ENCODE data around the gene ABCC8. TPM values are rescaled to one million over a fixed set of nuclear protein-coding genes. Genes with fewer than 3 reads are reported as not detected.
A peak's percentile ranks its signal among the peaks of the same experiment; 100 is the strongest.

ABCC8 gene
- total and polyA plus RNA-seq, 9 of the 15 experiments (the other 6 are each of a cell fraction or from before 2014, with no cell fraction given): not detected

DNA sequence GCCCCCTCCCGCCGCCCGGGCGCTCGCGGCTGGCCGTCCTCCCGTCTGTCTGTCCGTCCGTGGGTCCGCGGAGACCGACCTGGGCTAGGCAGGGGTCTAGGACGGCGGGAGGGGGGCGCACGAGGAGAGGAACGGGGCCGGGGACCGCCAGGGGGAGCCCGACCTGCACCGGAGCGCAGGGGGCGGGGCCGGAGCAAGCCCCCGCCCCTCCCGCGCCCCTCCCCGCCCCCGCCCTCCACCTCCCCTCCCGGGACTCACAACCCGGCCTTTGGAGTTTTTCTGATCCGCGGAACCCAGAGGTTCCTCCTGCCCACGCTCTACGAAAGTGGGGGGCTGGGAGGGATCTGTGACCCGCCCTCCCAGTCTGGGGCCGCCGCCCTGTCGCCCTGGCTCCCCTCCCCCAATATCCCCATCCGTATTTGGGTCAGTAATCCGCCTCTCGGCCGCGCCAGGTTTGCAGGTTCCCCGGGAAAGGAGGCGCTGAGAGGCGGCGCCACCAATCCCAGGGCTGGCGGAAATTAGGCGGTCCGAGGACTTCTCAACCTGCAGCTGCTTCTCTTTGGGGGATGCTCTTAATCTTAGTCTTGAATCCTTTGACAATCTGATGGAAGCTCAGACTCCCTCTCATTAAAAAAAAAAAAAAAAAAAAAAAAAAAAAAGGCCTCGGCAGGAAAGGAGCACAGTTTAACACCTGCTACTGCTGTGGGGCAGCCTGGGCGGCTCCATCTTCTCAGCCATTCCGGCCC lies 87.3 kb downstream of the ABCC8 start (continued):
- TF ChIP-seq, protein P1, sequence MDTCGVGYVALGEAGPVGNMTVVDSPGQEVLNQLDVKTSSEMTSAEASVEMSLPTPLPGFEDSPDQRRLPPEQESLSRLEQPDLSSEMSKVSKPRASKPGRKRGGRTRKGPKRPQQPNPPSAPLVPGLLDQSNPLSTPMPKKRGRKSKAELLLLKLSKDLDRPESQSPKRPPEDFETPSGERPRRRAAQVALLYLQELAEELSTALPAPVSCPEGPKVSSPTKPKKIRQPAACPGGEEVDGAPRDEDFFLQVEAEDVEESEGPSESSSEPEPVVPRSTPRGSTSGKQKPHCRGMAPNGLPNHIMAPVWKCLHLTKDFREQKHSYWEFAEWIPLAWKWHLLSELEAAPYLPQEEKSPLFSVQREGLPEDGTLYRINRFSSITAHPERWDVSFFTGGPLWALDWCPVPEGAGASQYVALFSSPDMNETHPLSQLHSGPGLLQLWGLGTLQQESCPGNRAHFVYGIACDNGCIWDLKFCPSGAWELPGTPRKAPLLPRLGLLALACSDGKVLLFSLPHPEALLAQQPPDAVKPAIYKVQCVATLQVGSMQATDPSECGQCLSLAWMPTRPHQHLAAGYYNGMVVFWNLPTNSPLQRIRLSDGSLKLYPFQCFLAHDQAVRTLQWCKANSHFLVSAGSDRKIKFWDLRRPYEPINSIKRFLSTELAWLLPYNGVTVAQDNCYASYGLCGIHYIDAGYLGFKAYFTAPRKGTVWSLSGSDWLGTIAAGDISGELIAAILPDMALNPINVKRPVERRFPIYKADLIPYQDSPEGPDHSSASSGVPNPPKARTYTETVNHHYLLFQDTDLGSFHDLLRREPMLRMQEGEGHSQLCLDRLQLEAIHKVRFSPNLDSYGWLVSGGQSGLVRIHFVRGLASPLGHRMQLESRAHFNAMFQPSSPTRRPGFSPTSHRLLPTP (IDR thresholded peaks at IDR 0.05; ENCODE audit: borderline replicate concordance, extremely low read depth, insufficient read length): no peak
- 0 out of 2 replicates have a peak, but pooled peaks have one; percentile 20 for TF ChIP-seq SMC3 (conservative IDR thresholded peaks at IDR 0.05; ENCODE audit: insufficient read depth, low read depth, low read length)
- TF ChIP-seq HIVEP1 (CRISPR knock-in tag; IDR thresholded peaks at IDR 0.05): no peak
- peak; percentile 89 to 91 for TF ChIP-seq MAZ (CRISPR knock-in tag; conservative IDR thresholded peaks at IDR 0.05 in 1 of 2, IDR thresholded peaks at IDR 0.05 in 1 of 2)
- TF ChIP-seq, protein P2, sequence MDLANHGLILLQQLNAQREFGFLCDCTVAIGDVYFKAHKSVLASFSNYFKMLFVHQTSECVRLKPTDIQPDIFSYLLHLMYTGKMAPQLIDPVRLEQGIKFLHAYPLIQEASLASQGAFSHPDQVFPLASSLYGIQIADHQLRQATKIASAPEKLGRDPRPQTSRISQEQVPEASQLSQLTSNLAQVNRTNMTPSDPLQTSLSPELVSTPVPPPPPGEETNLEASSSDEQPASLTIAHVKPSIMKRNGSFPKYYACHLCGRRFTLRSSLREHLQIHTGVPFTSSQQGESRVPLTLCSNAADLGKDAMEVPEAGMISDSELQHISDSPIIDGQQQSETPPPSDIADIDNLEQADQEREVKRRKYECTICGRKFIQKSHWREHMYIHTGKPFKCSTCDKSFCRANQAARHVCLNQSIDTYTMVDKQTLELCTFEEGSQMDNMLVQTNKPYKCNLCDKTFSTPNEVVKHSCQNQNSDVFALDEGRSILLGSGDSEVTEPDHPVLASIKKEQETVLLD (IDR thresholded peaks at IDR 0.05): no peak
- 0 out of 2 replicates have a peak, but pooled peaks have one; percentile 53 for TF ChIP-seq LCOR (CRISPR knock-in tag; IDR thresholded peaks at IDR 0.05)
- TF ChIP-seq, protein P3, sequence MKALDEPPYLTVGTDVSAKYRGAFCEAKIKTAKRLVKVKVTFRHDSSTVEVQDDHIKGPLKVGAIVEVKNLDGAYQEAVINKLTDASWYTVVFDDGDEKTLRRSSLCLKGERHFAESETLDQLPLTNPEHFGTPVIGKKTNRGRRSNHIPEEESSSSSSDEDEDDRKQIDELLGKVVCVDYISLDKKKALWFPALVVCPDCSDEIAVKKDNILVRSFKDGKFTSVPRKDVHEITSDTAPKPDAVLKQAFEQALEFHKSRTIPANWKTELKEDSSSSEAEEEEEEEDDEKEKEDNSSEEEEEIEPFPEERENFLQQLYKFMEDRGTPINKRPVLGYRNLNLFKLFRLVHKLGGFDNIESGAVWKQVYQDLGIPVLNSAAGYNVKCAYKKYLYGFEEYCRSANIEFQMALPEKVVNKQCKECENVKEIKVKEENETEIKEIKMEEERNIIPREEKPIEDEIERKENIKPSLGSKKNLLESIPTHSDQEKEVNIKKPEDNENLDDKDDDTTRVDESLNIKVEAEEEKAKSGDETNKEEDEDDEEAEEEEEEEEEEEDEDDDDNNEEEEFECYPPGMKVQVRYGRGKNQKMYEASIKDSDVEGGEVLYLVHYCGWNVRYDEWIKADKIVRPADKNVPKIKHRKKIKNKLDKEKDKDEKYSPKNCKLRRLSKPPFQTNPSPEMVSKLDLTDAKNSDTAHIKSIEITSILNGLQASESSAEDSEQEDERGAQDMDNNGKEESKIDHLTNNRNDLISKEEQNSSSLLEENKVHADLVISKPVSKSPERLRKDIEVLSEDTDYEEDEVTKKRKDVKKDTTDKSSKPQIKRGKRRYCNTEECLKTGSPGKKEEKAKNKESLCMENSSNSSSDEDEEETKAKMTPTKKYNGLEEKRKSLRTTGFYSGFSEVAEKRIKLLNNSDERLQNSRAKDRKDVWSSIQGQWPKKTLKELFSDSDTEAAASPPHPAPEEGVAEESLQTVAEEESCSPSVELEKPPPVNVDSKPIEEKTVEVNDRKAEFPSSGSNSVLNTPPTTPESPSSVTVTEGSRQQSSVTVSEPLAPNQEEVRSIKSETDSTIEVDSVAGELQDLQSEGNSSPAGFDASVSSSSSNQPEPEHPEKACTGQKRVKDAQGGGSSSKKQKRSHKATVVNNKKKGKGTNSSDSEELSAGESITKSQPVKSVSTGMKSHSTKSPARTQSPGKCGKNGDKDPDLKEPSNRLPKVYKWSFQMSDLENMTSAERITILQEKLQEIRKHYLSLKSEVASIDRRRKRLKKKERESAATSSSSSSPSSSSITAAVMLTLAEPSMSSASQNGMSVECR (CRISPR knock-in tag; IDR thresholded peaks at IDR 0.05): peak; percentile 27; the same call in 1 of the 2 replicates
- TF ChIP-seq ESRRB (CRISPR knock-in tag; IDR thresholded peaks at IDR 0.05; ENCODE audit: borderline replicate concordance): no peak
